Measurements from ENCODE around the gene ARPP21.

Gene ARPP21

DNA sequence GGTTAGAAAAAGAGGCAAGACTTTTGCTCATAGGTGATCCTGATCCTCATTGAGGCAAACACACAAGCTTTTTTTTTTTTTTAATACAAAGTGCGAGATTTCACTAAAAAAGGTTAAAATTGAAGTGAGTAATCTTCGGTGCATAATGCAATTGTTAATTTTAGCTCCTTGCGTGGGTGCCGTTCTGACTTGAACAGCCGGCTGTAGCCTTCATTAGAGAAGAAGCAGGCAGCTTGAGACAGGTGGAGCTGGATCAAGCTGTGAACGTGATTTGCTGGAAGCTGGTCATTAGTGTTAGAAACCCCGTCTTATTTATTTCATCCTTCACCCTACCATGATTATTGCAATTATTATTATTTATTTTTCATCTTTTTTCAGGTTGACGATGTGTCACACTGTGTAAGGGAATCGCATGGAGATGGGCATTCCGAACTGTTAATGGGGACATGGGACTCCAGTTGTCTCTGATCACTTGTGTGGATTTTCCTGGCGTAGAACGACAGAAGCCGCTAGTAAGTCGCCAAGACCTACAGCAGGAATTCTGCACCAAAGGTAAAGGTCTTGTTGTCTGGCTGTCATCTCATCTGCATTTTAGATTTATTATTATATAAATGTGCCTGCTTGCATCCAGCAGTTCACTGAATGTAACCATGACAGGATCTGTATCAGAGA is 40.2 kb downstream of the ARPP21 start:
- no peak for DNase-seq

DNA sequence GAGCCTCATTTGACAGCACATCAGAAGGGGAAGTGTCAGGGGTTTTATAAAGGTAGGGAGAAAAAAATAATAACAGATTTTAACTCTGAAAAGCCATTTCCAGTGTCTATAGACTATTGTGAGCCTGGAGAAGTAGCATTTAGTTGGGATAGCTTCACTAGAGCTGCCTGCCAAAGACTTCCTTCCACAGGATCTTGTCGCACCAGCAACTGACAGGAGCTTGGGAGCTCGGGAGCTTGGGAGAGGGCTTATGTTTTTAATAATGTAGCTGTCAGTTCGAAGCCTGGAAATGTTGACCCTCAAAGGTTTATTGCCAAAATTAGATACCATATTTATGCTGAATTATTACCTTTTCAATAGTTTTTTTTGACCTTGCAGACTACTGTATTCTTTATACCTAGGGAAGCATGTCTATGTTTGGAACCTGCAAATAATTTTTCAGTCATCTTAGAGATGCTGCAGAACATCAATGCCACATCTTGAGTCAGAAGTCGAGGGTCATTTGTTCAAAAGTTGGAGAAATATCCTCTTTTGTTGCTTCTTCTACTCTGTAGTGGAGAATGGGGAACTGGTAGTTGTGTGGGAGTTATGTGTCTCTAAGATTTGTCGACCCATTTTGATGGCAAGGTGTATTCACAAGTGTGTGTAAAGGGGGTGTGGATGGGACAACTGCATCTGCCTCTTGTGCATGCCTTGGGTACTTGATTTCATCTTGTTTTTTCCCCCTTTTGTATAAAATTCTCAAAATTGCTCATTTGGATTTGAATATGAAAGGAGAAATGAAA is 41.7 kb downstream of the ARPP21 start:
- DNase-seq: no peak

DNA sequence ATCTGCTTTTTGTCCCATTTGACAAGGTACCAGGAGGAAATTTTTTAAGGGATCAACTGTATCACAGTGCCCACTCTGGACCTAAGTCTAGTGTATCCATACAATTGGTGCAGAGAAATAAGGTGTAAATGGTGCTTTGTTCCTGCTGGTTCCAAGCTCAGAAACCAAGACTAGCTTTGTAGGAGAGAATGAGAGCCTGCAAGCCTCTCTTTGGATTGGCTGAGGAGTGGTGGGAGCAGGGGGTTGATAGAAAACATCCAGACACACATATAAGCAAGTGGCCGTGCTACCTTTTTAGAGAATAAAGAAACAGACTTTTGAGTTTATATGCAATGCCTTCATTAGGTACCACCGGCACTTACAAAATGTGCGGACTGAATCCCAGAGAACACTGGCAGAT is 45.8 kb downstream of the ARPP21 start:
- no peak for DNase-seq

DNA sequence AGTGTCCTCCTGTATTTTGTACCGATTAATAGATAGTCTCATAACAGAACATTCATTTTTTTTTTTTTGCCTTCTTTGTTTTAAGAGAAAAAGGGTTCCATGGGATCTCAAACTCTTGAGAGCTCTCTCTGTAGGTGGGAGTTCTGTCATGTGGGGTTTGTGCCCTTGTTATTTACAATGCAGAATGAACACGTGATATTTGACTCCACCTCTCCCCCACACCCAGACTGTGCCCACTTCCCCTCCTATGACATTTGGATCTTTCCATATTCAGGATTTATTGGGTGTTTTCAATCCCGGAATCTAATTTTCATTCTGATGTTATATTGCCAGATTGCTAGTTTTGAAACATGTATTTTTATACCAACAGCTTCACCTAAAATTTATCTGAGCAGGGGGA is 49.5 kb downstream of the ARPP21 start:
- DNase-seq: no peak

DNA sequence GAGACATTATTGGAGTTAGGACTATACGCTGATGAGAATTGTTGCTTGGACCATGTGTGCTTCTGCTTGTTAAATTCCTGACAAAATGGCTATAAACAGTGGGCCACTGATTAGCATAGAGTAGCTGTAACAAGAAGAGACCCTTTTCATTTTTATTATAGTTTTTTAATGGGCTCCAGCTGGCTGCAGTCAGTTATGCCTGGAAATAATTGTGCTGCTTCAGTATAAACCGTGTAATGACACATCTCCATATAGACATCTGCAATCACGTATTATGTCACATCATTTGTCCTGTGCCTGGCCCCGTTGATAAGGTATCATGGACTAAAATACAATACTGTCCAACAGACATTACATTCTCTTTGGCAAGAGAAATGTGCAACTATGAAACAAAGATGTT is 50.9 kb downstream of the ARPP21 start:
- no peak for DNase-seq

DNA sequence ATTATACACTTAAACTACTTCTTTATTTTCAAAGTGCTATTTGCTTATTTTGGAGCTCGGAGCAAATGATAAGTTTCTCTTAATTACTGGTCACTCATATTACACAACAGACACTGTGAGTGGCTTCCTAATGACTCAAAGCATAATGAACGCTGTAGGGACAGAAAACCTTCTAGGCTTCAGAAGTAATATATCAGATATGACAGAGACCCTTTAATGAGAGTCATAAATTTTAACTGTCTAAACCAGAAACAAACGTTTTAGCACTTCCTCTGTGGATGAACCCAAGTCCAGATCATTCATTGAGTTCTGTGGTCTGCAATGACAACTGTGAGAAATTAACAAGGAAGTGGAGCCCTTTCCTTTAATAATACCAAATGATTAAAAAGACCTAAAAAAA is 66.6 kb downstream of the ARPP21 start:
- DNase-seq: no peak

DNA sequence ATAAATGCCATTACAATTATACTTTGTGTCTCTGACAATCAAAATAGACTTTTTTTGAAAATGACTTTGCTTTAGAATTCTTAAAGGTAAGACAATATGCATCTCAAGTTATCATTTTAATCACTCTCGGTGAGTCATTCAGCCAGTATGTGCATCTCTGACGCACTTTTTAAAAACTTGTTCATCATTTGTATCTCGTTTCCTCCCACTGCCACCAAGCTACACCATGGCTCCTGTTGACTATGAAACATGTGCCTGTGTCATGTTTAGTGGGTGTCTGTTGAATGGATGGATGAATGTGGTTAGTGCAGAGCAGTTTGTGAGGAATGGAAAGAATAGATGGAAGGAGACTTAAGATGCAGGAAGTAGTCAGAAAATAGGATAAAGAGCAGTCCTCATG is 68.6 kb downstream of the ARPP21 start:
- no peak for DNase-seq

DNA sequence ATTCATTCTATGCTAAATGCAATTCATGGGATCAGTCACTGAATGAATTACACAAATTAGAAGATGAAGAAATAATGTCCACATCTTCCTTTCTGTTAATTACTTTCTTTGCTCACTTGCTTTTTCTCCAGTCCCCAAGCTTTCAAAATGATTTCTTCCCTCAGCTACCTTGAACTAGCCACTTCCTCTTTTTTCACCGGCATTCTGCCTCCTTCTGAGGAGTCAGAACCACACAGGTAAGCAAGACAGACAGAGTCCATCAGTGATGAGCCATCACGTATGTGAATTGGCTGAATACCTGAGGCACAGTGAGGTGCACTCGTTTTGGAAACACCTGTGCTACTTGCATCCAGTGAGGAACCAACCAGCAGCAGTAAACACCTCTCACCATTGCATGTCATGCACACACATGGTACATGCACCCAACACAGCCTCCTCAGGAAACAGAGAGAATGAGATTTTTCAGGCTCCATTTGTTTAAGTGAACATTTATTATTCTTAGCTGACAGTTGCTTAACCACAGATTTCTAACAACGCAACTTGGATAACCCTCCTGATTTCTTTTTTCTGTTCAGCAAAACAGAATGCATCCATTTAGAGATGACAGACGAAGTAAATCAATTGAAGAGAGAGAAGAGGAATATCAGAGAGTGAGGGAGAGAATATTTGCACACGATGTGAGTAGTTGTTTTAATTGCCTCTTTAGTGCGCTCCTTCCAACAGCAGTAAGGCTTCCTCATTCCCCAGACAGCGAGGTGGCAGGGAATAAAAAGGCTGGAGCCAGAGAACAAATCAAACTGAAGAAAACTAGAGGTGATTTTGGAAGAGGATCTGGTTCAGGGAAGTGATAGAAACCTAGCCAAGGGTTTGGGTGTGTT is 69.3 kb downstream of the ARPP21 start:
- no peak for DNase-seq

DNA sequence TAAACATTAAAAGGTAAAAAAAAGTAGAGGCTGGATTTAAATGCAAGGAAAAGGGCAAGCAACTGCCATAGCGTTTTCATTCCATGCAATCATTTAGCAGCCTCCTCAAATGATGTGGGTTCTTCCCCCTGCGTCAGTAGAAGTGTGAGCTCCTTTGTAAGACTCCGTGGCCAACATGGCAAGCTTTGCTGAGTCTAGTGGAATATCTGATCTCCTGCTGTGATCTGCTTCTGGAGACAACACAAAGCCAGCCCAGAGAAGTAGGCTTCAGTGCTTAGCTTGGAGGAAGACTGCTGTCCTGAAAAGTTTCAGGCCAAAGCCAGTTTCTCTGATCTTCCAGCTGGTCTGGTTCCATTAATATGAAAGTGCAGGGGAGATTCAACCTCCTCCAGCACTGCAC is 70.4 kb downstream of the ARPP21 start:
- DNase-seq: no peak

DNA sequence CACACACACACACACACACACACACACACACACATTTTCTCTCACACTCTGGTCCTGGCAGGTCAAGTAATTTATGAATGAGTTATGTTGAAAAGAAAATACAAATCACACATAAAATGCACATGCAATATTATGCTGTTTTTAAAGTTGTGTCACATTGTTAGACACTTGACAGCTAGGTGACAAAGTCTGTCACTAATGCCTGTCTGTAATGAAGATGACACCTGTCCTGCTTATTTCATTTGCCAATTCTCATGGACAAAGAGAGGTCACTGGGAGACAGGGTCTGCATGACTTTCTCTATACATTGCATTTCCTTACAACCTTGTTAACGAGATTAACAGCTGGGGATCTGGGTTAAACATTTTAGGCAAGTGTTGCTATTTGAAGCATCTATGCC is 71.2 kb downstream of the ARPP21 start:
- no peak for DNase-seq

DNA sequence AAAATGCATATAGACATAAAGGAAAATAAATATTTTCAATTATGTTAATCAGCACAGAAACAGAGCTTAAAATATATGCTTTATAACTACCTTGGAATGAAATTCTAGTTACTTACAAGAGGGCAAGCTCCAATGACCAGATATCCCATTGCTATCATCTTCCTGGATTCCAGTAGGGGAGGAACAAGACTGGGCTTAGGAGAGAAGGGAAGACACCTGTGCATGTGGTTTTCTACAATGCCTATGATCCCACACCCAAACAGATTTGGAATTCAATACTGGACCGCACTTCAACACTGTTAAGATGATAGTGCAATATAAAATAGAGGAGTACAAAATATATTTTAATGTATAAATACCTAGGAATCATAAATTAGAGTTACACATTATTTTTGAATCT is 79.6 kb downstream of the ARPP21 start:
- no peak for DNase-seq

DNA sequence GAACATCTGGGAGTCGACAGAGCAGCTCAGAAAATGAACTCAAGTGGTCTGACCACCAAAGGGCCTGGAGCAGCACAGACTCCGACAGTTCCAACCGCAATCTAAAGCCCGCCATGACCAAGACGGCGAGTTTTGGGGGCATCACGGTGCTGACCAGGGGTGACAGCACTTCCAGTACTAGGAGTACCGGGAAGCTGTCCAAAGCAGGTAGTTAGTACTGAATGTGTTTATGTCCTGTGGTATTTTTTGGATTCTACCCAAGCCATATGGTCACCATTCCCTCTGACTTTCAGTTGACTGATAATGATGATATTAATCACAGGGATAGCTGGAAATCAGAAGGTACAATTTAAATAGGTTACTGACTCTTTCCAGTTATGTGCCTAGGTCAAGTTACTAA is 82.3 kb downstream of the ARPP21 start:
- no peak for DNase-seq

DNA sequence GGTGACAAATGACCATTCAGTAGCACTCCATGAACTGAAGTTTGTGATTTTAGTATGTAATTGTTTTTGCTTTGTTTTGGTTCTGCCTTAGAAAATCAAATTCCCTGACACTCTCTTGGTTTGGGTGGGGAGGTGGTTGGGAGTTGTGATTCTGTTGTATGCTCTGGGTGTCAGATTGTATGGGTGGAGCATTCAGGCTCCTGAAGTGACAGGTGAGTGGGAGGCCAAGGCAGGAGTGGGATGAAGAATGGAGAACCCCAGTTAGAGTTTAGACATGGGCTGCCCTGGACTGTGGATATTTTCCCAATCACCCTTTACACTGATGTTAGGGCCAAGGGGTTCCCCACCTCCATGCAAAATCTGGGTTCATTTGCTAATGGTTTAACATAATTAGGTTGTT is 83.6 kb downstream of the ARPP21 start:
- no peak for DNase-seq

DNA sequence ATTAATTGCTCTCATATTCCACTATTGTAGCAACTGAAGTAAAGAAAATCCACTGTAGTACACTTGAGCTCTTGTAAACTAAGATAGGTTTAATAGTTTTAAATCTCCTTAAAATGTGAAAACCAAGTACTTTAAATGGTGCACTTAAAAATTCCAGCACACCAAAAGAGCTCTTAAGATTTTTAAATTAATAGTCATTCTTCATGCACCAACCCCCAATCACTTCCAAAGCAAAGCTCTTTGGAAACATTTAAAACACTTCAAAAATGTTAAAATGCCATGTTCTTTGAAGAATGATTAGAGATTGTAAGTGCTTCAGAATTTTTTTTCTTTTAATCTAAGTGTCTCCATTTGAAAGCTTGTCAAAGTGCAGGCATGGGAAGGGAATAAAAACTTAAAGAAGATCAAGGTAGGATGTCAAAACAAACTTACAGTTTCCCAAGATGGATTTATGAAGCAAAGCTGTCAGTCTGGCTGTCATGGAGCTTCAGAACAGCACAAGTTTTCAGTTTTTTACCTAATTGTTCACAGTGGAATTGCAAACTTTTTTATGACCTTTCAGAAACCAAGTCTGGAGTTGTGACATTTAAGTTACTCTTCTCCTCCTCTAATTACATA is 84.3 kb downstream of the ARPP21 start:
- DNase-seq: no peak

DNA sequence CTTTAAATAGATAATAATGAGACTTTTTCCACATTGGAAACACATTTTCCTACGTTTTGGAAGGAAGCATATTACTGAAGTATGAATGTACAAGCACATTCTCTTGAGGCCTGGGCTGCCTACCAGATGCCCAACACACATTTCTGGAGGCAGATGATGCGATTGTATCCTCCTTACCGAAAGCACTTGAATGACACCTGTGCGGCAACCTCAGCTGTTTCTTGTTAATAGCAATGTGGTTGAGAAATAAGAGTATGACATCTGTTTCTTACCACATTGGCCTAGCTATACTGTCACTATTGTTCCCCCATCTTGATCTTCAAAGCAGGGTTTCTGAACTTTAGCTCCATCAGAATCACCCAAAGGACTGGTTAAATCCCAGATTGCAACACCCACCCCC is 84.8 kb downstream of the ARPP21 start:
- no peak for DNase-seq

DNA sequence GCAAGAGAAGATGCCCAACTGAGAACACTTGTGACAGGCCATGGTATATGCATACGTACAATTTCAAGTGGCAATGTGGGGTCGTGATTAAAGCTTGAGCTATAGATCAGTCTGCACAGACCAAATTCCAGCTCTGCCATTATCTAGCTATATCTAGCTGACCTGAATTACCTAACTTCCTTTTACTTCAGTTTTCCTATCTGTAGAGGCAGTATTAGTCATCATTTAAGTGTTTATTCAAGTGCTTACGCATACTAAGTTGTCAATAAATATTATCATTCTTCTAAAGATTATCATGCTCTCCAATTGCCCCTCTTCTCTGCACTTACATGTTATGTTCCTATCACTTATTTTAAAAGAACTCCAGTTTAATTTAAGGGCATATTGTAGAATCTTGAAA is 87.9 kb downstream of the ARPP21 start:
- DNase-seq: no peak

DNA sequence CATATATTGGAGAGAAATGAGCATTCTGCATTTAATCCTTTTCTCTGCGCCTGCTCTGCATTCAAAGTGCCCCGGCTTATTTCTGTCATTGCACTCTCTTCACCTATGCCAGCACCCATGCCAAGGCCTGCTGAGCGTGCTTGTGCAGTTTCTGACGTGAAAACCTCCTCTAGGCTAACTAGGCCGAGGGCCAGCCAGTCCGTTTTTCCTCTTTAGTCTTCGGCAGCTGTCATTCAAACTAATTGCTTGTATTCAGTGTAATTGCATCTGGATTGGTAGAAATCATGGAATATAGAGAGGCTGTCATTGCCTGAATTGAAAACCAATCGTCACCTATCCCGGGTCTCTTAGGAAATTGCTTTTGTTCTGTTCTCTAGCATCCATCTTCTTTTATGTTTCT is 94.0 kb downstream of the ARPP21 start:
- no peak for DNase-seq

DNA sequence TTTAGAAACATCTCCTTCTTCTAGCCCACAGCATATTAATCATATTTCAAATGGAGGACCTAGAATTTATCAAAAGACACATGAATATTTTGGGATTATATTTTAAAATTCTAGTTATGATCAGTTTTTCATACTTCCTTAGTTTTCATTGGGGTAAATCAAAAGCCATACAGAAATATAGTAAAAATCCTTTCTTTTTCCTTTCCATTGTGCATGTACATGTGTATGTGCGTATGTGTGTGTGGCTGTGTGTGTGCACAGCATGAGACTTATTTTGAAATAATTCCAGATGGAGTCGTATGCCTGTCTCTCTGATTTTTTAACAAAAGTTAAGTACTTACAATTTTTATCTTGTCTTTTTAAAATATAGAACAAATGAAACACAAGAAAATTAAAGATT is 94.5 kb downstream of the ARPP21 start:
- no peak for DNase-seq

DNA sequence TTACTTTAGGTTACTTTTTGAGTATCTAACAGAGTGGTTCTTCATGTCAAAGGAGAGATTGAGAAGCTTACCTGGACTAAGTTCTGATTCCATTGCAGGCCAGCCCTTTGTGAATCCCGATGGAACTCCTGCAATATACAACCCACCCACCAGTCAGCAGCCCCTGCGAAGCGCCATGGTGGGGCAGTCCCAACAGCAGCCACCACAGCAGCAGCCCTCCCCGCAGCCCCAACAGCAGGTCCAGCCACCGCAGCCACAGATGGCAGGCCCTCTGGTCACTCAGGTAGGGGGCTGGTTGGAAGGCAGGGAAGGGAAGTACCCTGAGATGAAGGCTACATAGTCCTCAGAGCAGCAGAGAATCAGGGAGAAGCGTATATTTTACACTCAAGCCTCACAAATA is 97.8 kb downstream of the ARPP21 start:
- no peak for DNase-seq

DNA sequence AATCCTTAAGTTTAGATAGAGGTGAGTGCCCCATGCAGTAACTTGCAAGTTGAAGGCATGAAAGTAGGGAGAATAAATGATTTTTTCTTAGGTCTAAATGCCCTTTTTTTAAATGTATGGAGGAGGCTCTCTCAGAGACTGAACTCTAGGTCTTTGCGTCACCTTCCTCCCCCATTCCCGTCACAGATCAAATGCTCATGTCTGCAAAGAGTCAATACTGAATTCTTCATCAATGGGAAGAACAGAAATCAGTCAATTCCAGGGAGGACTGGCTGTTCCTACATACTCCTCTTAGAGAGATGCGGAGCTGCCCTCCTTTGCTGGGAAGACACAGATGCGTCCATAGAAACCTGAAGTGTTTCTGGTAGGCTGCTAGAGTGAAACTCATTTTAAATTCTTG is 98.2 kb downstream of the ARPP21 start:
- DNase-seq: no peak

DNA sequence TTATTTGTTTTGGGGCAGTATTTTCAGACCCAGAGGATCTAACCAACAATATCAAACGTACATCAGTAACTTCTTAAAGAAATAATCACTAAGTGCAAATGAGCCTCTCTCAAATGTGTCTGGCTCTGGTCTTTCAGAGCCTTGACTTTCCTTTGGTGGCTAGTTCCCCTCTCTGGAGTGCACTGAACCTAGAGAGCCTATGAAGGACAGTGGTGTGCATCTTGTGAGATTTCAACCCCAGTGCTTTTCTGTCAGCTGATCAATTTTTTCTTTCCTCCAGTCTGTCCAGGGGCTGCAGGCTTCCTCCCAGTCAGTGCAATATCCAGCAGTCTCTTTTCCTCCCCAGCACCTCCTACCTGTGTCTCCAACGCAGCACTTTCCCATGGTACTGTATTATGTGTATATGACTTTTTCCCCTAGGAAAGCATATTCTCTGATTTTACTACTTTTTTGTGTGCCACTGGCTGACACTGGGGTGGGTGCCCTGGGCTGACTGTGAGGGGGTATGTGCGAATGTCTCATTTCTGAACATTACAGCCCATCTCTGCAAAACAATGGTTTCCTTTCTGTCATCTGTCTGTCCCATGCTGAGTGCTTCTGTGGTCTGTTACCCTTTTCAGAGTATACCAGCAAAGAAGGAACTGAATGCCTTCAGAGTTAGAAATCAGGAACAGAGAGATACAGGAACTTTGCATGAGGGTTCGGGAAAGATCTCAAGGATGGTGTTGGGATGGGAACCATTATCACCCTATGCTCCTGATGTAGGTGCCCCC is 98.8 kb downstream of the ARPP21 start:
- no peak for DNase-seq

DNA sequence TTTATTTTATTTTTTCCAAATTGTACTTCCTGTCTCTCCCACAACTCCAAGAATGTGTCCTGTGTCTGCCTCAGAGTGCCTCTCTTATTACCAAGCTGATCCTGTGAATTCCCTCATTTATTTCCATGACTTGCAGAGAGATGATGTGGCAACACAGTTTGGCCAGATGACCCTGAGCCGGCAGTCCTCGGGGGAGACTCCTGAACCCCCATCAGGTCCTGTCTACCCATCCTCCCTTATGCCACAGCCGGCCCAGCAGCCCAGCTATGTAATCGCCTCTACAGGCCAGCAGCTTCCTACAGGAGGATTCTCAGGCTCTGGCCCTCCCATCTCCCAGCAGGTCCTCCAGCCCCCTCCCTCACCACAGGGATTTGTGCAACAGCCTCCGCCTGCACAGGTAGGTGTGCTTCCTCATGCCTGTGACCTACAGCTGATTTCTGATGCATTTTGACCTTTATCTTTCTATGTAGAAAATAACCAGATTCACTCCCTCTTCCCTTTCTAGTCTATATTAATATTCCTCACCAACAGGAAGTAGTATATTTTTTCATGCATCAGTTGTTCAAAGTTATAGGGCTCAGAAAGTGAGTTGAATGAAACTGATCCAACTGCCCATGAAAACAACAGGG is 100.0 kb downstream of the ARPP21 start:
- DNase-seq: no peak

Data from NCI-H510A (cell line).